Fibroblast of skin of abdomen (primary cell): ENCODE measurements around the gene CELA1.

ENCODE experiments used
- DNase-seq: peaks from one replicate; pipeline ENCODE4 v3.0.0-alpha.2; 2013

CELA1 gene

DNA sequence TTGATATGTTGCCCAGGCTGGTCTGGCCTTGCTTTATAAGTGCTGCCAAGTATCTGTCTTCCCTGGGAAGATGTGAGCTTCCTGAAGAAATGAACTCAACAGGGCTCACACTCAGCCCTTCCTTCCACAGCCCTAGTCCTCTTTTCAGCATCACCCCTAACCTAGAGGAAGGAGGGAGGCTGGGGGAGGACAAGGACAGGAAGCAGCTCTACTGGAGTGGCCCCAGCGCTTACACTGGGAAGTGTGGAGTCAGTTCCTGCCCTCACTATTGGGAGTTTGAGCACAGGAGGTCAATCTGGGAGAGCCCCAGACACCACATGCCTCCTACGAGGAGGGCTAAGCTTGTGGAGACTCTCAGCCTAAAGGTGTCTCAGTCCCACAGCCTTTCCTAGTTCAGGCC, 27.9 kb upstream of the CELA1 start:
- DNase-seq, result no peak

GRCh38 chr12:51373187-51373586, 26.7 kb upstream of the CELA1 start:
- DNase-seq, result no peak

DNA sequence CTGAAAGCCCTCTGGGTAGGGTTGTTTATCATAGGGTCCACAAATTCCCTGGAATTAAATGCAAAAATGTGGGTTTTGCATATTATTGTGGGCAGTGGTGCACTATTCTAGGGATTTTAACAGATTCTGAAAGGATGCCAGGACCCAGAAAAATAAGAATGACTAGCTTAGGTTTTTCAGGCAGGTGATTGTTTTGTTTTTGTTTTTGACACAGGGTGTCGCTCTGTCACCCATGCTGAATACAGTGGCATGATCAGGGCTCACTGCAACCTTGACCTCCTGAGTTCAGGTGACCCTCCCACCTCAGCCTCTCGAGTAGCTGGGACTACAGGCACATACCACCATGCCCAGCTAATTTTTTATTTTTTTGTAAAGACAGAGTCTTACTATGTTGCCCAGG, 25.5 kb upstream of the CELA1 start:
- no peak for DNase-seq

- DNase-seq, result peak; percentile 97
These were observed 24.9 kb upstream of the CELA1 start for GRCh38 chr12:51371295-51371953.

GRCh38 chr12:51370667-51371066, 24.2 kb upstream of the CELA1 start:
- no peak for DNase-seq

- no peak for DNase-seq
These were observed 23.1 kb upstream of the CELA1 start for GRCh38 chr12:51369581-51369980.

DNA sequence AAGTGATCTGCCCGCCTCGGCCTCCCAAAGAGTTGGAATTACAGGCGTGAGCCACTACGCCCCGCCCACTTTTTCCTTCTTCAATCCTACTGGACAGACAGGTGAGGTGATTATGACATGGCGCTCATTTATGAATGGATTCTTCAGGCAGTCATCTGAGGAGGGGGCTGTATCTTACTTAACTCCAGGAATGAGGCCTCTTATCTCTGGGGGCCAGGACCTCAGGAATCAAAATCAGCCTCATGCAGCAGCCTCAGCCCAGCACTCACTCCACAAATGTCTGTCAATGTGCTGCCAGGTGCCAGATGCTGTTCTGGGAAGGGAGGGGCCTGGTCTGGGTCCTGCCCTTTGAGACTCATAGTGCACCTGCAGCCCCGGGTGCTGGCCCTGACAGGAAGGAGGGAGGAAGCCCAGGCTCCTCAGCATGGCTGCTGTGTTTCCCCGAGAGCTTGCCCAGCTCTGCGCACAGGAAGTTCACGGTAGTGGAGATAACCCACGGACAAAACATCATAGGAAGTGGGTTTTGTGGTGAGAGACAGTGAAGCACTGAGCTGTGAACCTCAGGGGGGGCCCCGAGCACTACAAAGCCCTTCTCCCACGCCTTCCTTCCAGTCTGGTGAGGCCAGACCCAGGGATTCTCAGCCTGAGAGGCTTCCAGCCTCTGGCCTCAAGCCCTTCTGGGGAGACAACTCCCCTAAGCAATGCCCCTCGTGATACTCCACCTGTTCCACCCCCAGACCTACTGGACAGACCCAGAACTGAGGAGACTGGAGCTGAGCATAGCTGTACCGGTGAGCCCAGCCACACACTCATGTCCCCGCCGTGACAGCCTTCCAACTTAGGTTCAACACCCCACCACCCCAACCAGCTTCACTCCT, 22.4 kb upstream of the CELA1 start:
- peak; percentile 26 for DNase-seq

DNA sequence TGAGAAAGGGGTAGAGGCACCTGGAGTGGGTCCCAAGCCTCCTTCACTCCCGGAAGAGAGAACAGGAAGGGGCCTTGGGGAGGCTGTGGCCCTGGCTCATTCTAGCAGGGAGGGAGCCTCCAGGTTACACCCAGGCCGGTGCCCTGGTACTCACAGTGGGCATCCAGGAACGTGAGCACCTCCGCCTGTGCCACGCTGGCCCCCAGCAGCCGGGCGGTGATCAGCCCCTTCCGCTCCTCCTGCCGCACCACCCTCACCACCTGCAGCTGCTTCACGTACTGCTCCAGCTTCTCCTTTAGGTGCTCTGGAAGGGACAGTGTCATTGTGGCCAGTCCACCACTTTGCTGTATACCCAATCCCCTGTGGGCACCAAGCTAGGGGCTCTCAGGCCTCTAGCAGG, 18.8 kb upstream of the CELA1 start:
- DNase-seq, result no peak

GRCh38 chr12:51364001-51364400, 17.5 kb upstream of the CELA1 start:
- DNase-seq, result no peak

DNA sequence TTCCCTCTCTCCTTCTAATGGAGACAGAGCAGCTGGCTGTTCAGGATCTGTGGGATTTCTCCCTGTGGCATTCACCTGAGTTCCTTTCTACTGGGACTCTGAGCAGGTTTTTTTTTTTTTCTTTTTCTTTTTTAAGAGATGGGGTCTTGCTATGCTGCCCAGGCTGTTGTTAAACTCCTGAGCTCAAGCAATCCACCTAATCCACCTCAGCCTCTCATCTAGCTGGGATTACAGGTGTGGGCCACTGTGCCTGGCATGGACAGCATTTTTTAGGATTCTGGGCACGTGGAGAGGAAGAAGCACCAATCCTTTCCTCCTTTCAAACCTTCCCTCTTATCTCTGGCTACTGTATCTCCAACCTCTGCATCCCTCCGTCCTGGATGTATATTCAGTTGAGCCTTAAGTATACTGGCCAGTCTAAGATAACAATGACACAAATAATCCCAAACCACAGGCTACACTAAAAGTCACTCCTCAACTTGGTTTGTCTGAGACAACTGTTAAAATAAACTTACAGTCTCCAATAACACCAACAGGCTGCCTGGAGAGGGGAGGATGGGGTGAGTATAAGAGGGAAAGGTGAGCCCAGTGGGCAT, 16.4 kb upstream of the CELA1 start:
- DNase-seq, result no peak

DNA sequence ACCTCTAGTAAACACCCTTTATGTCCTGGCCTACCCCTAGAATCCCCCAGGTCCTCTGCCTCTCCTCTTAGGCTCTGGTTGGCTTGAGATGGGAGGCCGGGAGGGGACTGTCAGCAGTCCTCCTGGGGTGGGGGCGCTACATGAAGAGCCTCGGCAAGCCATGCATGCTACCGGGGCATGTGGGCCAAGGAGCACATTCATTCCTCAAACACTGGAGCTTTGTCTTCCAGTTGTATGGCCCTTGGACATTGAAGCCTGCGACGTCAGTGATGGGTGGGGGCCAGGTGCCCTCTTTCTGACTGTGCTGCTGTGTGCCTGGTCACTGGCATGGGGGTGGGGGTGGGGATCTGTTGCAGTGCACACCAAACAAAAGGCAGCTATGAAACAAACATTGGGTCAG, 15.8 kb upstream of the CELA1 start:
- DNase-seq, result no peak

GRCh38 chr12:51361161-51362016, 14.9 kb upstream of the CELA1 start:
- no peak for DNase-seq

GRCh38 chr12:51360315-51360714, 13.8 kb upstream of the CELA1 start:
- DNase-seq, result no peak

DNA sequence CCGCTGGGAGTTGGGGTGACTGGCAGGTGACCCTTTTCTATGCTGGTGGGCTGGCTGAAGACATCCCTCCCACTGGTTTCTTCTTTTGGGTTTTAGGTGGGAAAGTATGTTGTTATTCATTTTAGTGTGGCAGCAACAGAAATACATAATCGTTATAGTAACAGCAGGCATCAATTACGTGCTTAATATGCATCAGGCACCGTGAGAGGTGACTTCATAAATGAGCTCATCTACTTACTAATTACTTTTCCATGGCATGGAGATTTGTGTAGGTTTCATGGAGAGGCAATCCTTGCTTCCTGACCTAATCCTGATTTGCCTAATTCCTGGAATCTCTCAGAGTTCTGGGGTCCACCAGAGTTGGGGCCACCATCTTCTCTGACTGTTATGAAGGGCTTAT, 13.4 kb upstream of the CELA1 start:
- no peak for DNase-seq

GRCh38 chr12:51358496-51358895, 12.0 kb upstream of the CELA1 start:
- DNase-seq, result no peak

DNA sequence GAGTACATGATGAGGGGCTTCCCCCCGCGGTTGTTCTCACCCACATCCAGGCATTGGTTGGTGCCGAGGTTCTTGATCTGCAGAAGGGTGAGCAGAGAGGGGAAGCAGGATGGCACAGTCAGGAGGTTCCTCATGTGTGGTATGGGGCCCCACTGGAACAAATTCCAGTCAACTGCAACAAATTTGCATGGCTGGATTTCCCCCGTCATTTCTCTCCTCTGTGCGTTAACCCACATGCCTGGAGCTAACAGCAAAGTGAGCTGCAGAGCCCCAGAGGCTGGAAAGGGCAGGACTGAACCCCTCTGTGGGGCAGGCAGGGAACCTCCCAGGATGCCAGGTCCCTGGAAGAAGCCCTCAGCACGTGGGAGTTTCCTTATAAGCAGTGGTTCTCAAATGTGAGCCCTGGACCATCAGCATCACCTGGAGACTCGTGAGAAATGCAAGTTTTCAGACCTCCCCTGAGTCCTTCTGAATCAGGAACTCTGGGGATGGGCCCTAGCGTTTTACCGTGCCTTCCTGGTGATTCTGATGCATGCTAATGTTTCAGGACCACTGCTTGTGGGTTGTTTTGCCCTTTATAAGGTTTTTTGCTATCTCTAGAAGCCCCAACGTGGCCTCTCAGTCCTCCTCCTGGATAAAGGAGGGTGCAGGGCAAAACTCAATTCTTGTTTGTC, 11.0 kb upstream of the CELA1 start:
- no peak for DNase-seq

DNA sequence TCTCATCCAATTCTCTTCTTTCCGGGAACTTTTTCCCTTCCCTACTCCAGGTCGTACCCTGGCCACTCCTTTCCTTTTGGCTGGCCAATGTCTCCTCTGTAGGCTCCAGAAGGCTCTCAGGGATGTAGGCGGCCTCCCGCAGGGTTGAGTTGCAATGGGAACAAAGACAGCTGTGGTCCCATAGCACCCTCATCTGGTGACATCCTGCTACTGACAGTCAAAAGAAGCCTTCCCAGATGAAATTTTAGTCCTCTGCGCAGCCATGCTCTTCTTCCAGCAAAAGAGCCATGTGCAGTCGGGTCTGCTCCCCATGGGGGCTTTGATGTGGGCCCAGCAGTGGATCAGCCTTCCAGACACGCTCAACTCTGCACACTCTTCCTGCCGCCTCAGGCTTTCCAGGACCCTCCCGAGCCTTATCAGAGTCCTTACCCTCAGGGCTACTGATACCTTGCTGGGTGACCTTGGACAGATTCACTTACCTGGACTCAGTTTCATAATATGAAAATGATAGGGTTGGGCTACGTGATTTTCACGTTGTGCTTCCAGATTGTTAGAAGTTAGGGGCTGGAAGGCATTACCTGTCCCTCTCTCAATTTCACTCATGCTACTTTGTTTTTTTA, 5.5 kb upstream of the CELA1 start:
- peak; percentile 60 for DNase-seq

- peak; percentile 33 for DNase-seq
These were observed 2.5 kb upstream of the CELA1 start for GRCh38 chr12:51349026-51349425.

DNA sequence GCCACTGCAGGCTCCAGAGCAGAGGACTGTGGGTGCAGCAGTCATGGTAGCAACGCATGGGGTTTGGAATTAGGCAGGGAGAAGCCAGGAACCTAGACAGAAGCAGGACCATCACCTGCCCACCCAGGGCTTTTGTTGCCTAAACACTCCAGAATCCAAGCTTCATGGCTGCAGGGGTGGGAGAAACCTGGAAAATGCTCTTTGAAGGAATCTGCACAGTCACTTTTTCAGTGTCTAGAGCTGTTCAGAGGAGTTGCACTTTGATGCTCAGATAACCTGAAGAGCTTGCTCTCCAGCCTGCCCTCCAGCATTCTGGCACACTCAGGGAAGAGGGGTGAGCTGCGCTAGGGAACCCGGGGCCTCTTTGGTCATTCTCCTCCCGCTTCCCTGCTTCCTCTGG, 1.6 kb upstream of the CELA1 start:
- no peak for DNase-seq

GRCh38 chr12:51345681-51346080, 798 bp downstream of the CELA1 start:
- DNase-seq, result peak; percentile 26

GRCh38 chr12:51343201-51343600, 3.3 kb downstream of the CELA1 start:
- no peak for DNase-seq

DNA sequence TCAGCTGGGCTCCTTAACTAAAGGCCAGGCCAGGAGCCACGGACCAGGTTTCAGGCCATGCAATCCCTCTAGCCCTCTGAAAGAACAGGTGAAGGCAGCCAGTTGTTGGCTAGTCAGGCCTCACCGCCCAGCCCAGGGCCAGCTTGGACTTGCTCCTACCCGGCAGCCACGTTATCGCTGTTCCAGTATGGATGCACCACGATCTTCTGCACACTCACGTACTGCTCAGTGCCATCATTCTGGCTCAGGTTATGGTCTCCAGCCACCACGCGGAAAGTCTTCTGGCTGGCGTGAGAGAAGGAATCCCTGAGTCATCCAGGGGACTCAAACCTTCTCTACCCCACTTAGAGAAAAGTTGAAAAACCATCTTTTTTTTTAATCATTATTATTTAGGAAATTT, 4.1 kb downstream of the CELA1 start:
- no peak for DNase-seq
